Activated T-helper 1 cell treated with Interleukin-2 at 50 U/mL for 16 hours (primary cell): ENCODE data around the gene HSPB1.
"Not testable (repeated sequence)": the region's sequence is repeated elsewhere in the genome, so short reads cannot be mapped to it uniquely, and the experiment has no call there.

Experiments
- DNase-seq: peaks from one replicate; pipeline ENCODE4 v3.0.0-alpha.2; 2020; ENCODE audit warnings: low read depth

The HSPB1 gene

GRCh38 chr7:76333511-76334101 is 31.1 kb downstream of the HSPB1 start:
- DNase-seq, result no peak

GRCh38 chr7:76334320-76334967 is 32.0 kb downstream of the HSPB1 start:
- DNase-seq, result no peak

- not testable (repeated sequence) for DNase-seq
Observed at GRCh38 chr7:76335417-76335816, 32.9 kb downstream of the HSPB1 start.

- DNase-seq, result no peak
Observed at GRCh38 chr7:76336094-76336493, 33.6 kb downstream of the HSPB1 start.

GRCh38 chr7:76337147-76337546 is 34.7 kb downstream of the HSPB1 start:
- no peak for DNase-seq

- DNase-seq, result no peak
Observed at GRCh38 chr7:76338298-76339084, 36.0 kb downstream of the HSPB1 start.

- DNase-seq, result no peak
Observed at GRCh38 chr7:76340617-76341131, 38.2 kb downstream of the HSPB1 start.

GRCh38 chr7:76342222-76342621 is 39.7 kb downstream of the HSPB1 start:
- no peak for DNase-seq

GRCh38 chr7:76343294-76343930 is 40.9 kb downstream of the HSPB1 start:
- DNase-seq, result no peak

GRCh38 chr7:76343931-76344321 is 41.5 kb downstream of the HSPB1 start:
- no peak for DNase-seq

- DNase-seq, result no peak
Observed at GRCh38 chr7:76346097-76346496, 43.6 kb downstream of the HSPB1 start.

GRCh38 chr7:76346778-76347177 is 44.3 kb downstream of the HSPB1 start:
- no peak for DNase-seq

GRCh38 chr7:76347710-76348109 is 45.2 kb downstream of the HSPB1 start:
- DNase-seq, result no peak

- DNase-seq, result no peak
Observed at GRCh38 chr7:76349313-76349885, 46.9 kb downstream of the HSPB1 start.

GRCh38 chr7:76351372-76351771 is 48.9 kb downstream of the HSPB1 start:
- no peak for DNase-seq

- no peak for DNase-seq
Observed at GRCh38 chr7:76352193-76352592, 49.7 kb downstream of the HSPB1 start.

- DNase-seq, result no peak
Observed at GRCh38 chr7:76353744-76354143, 51.3 kb downstream of the HSPB1 start.
